Suprapubic skin (tissue), 4 donors: ENCODE data around the gene B9D1. TPM values are rescaled to one million over a fixed set of nuclear protein-coding genes. Genes with fewer than 3 reads are reported as not detected.

ENCODE experiments used
- DNase-seq, 2 donors: peaks; one replicate each; pipeline ENCODE4 v3.0.0-alpha.2; 2019; ENCODE audit warnings: low spot score in 2 of 2
- H3K27ac ChIP-seq: fragments of 200-600 bp; sonication (generic); one replicate; pipeline ENCODE4 v1.5.1; 2019
- H3K27me3 ChIP-seq: fragments of 200-600 bp; sonication (generic); one replicate; pipeline ENCODE4 v1.5.1; 2019
- H3K36me3 ChIP-seq: fragments of 200-600 bp; sonication (generic); one replicate; pipeline ENCODE4 v1.5.1; 2019
- H3K4me1 ChIP-seq: fragments of 200-600 bp; sonication (generic); one replicate; pipeline ENCODE4 v1.5.1; 2019
- H3K4me3 ChIP-seq: fragments of 200-600 bp; sonication (generic); one replicate; pipeline ENCODE4 v1.5.1; 2019; ENCODE audit warnings: mild to moderate bottlenecking
- H3K9me3 ChIP-seq: fragments of 200-600 bp; sonication (generic); one replicate; pipeline ENCODE4 v1.5.1; 2019
- EP300 ChIP-seq: sonication (generic); formaldehyde crosslinking; IDR thresholded peaks from one replicate; pipeline ENCODE4 v1.6.1; 2017; ENCODE audit warnings: antibody characterized with exemption
- POLR2A ChIP-seq, 2 donors: fragments of 450-650 bp; IDR thresholded peaks; one replicate each; pipeline ENCODE4 v1.6.1; 2017; ENCODE audit warnings: antibody characterized with exemption in 2 of 2, mild to moderate bottlenecking in 2 of 2, moderate library complexity in 2 of 2
- POLR2AphosphoS5 ChIP-seq, 3 donors: sonication (generic); formaldehyde crosslinking; IDR thresholded peaks; one replicate each; pipeline ENCODE4 v1.6.1; 2017; ENCODE audit warnings: antibody characterized with exemption in 3 of 3
- WGBS: methylation state at CpG from one replicate; pipeline ENCODE4 v1.1.5; 2018; 5-methylcytosine and 5-hydroxymethylcytosine counted together
- total RNA-seq, 4 donors: library from RNA; depleted of rRNA; stranded (reverse); fragments of >200 nt; gene quantifications; one replicate each; pipeline ENCODE4 v1.1.0, GENCODE V29; 2016
- TF ChIP-seq, protein P1 (sequence below), 2 donors: fragments of 200-600 bp in 1 of 2; fragments of 450-650 bp in 1 of 2; sonication (generic) in 1 of 2; IDR thresholded peaks; one replicate each; pipeline ENCODE4 v1.5.1; 2016 to 2019; ENCODE audit warnings: antibody characterized with exemption in 2 of 2, mild to moderate bottlenecking in 1 of 2, moderate library complexity in 1 of 2

B9D1 gene
- total RNA-seq, 4 donors from 2014 or later = 10.7 to 21.7 (median 17.3) TPM

DNA sequence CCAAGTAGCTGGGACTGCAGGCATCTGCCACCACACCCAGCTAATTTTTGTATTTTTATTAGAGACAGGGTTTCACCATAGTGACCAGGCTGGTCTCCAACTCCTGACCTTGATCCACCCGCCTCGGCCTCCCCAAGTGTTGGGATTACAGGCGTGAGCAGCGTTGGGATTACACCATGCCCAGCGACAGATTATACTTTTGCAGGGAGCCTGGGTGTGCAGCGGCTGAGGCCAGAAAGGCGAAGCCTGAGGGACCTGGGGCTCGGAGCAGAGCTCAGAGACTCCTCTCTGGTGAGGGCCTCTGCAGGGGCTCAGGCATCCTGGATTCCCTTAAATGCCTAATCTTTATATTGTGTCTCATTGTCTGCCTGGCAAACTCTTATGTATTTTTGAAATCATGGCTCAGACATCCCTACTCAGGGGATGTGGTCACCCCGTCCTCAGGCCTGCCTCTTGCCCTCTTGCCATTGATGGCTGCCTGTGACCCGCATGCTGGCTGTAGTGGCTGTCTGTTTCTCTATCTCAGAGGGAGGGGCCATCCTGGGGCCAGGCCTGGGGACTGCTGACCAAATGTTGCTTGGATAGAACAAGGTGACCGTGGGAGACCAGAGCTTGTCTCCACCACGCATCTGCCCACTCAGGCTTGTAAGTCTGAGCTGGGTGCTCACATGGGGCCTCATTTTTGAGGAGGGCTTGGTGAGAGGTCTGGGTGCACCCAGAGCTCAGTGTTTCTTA is 42.6 kb downstream of the B9D1 start:
- Histone ChIP-seq H3K9me3 (no peaks in the 10 kb centered on the region), H3K27ac (no peak overlapping the region), H3K27me3 (no peaks in the 10 kb centered on the region), H3K36me3 (peaks cover 32% of the 10 kb centered on the region), H3K4me3 (no peak overlapping the region), H3K4me1 (peaks cover 7% of the 10 kb centered on the region)
- TF ChIP-seq POLR2A (IDR thresholded peaks at IDR 0.05) = no peak
- TF ChIP-seq, protein P1, sequence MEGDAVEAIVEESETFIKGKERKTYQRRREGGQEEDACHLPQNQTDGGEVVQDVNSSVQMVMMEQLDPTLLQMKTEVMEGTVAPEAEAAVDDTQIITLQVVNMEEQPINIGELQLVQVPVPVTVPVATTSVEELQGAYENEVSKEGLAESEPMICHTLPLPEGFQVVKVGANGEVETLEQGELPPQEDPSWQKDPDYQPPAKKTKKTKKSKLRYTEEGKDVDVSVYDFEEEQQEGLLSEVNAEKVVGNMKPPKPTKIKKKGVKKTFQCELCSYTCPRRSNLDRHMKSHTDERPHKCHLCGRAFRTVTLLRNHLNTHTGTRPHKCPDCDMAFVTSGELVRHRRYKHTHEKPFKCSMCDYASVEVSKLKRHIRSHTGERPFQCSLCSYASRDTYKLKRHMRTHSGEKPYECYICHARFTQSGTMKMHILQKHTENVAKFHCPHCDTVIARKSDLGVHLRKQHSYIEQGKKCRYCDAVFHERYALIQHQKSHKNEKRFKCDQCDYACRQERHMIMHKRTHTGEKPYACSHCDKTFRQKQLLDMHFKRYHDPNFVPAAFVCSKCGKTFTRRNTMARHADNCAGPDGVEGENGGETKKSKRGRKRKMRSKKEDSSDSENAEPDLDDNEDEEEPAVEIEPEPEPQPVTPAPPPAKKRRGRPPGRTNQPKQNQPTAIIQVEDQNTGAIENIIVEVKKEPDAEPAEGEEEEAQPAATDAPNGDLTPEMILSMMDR (IDR thresholded peaks at IDR 0.05) = no peak
- TF ChIP-seq EP300 = no peak
- no peak for TF ChIP-seq POLR2AphosphoS5 (IDR thresholded peaks at IDR 0.05)
- 90% methylated on average over 4 of the region's 12 CpGs for WGBS
- peak; percentile 49 to 66 for DNase-seq

- Histone ChIP-seq H3K36me3 (peaks cover 37% of the 10 kb centered on the region), H3K9me3 (no peaks in the 10 kb centered on the region), H3K4me1 (peaks cover 16% of the 10 kb centered on the region), H3K4me3 (no peak overlapping the region), H3K27me3 (no peaks in the 10 kb centered on the region), H3K27ac (no peak overlapping the region)
- DNase-seq = peak in 1 of 2 donors; percentile 17
- TF ChIP-seq POLR2A (IDR thresholded peaks at IDR 0.05) (no peak), EP300 (no peak), POLR2AphosphoS5 (IDR thresholded peaks at IDR 0.05) (no peak)
- TF ChIP-seq, protein P1 (IDR thresholded peaks at IDR 0.05) = no peak
- WGBS = 83% methylated on average over 6 of the region's 6 CpGs
Observed at GRCh38 chr17:19318611-19319010, 43.9 kb downstream of the B9D1 start.

- peaks cover 26% of the 10 kb centered on the region for H3K4me1 ChIP-seq
- H3K27me3 ChIP-seq = no peaks in the 10 kb centered on the region
- WGBS = 43% methylated on average over 15 of the region's 19 CpGs
- peaks cover 47% of the 10 kb centered on the region for H3K36me3 ChIP-seq
- TF ChIP-seq EP300 (no peak), POLR2A (IDR thresholded peaks at IDR 0.05) (no peak), POLR2AphosphoS5 (IDR thresholded peaks at IDR 0.05) (no peak)
- TF ChIP-seq, protein P1 (IDR thresholded peaks at IDR 0.05) = no peak
- H3K27ac ChIP-seq = no peak overlapping the region
- no peak overlapping the region for H3K4me3 ChIP-seq
- peak; percentile 66 to 78 for DNase-seq
- no peaks in the 10 kb centered on the region for H3K9me3 ChIP-seq
Observed at GRCh38 chr17:19317359-19318095, 45.0 kb downstream of the B9D1 start.

DNA sequence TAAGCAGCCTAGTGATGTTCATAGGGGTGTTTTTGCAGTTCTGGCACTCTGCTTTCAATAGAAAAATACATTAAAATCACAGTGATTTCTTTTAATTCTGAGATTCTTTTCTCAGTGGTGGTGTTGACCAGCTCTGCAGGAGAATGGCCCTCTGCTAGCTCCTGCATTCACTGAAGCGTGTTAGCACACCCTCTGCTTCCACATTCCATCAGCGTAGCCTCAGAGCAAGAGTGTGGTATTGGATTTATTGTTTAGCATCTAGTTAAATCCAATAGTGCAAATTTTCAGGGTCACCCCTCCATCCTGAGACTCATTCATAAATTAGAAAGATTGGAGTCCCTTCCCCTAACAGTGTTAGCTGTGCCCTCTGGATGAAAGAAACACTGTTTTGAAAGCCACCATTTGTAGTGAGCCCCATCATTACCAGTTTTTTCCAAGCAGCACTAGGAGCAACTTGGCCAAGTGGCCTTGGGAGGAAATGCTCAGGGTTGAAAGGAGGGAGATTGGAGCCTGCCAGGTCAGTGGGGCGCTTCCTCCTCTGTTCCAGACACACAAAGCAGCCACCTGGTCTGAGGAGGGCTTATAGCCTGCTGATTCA is 45.7 kb downstream of the B9D1 start:
- DNase-seq = no peak
- no peak overlapping the region for H3K4me3 ChIP-seq
- no peak overlapping the region for H3K27ac ChIP-seq
- WGBS = 95% methylated on average over 3 of the region's 3 CpGs
- peaks cover 27% of the 10 kb centered on the region for H3K4me1 ChIP-seq
- peaks cover 50% of the 10 kb centered on the region for H3K36me3 ChIP-seq
- no peaks in the 10 kb centered on the region for H3K9me3 ChIP-seq
- TF ChIP-seq EP300 (no peak), POLR2A (IDR thresholded peaks at IDR 0.05) (no peak), POLR2AphosphoS5 (IDR thresholded peaks at IDR 0.05) (no peak)
- TF ChIP-seq, protein P1 (IDR thresholded peaks at IDR 0.05) = peak in 1 of 2 donors; percentile 1
- H3K27me3 ChIP-seq = no peaks in the 10 kb centered on the region

DNA sequence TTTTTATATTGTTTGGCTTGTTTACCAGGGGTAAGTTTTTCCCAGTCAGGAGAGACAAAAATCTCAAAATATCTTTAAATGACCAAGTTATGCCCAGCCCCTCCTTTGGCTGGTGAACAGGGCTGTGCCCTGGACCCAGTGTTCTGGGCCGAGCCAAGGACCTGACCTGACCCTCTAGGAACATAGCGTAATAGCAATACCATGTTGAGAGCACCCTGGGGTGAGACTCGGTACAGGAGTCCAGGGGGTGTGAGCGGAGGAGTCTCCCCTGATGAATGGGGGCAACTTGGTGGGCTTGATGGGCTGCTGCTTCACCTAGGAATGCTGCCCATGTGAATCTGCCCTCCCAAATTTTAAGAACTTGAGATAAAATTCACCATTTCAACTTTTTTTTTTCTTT is 47.4 kb downstream of the B9D1 start:
- TF ChIP-seq, protein P1 (IDR thresholded peaks at IDR 0.05) = no peak
- no peak for TF ChIP-seq POLR2AphosphoS5 (IDR thresholded peaks at IDR 0.05)
- no peak for TF ChIP-seq EP300
- 94% methylated on average over 4 of the region's 4 CpGs for WGBS
- Histone ChIP-seq H3K4me3 (no peak overlapping the region), H3K9me3 (no peaks in the 10 kb centered on the region), H3K36me3 (peaks cover 55% of the 10 kb centered on the region), H3K27me3 (no peaks in the 10 kb centered on the region), H3K4me1 (peaks cover 27% of the 10 kb centered on the region), H3K27ac (no peak overlapping the region)
- no peak for DNase-seq
